ENCODE data around the gene HYCC2.

GRCh38 chr2:201116115-201116958 is 44.9 kb upstream of the HYCC2 start, which contains the start of gene CFLAR:
- TF ChIP-seq CTCF (IDR thresholded peaks at IDR 0.05; ENCODE audit: low read depth, low read length, poor library complexity, severe bottlenecking) = no peak
- TF ChIP-seq EZH2phosphoT487 (IDR thresholded peaks at IDR 0.05; ENCODE audit: borderline replicate concordance, low read length) = no peak

Measured in DOHH2 (cell line).